IPS-18c (cell line): ENCODE measurements around the gene CTF1.
"Not testable (repeated sequence)": the region's sequence is repeated elsewhere in the genome, so short reads cannot be mapped to it uniquely, and the experiment has no call there.

Source experiments
- H3K4me3 ChIP-seq: 2 replicates; pipeline ENCODE4 v1.7.0; 2013; ENCODE audit warnings: low read depth, mild to moderate bottlenecking, low read length, moderate library complexity; ENCODE audit not compliant: insufficient read depth
- H3K9me3 ChIP-seq: one replicate; pipeline ENCODE4 v1.6.1; 2013; ENCODE audit warnings: mild to moderate bottlenecking, low read length, moderate library complexity; ENCODE audit not compliant: control insufficient read depth, insufficient read depth

Gene CTF1

DNA sequence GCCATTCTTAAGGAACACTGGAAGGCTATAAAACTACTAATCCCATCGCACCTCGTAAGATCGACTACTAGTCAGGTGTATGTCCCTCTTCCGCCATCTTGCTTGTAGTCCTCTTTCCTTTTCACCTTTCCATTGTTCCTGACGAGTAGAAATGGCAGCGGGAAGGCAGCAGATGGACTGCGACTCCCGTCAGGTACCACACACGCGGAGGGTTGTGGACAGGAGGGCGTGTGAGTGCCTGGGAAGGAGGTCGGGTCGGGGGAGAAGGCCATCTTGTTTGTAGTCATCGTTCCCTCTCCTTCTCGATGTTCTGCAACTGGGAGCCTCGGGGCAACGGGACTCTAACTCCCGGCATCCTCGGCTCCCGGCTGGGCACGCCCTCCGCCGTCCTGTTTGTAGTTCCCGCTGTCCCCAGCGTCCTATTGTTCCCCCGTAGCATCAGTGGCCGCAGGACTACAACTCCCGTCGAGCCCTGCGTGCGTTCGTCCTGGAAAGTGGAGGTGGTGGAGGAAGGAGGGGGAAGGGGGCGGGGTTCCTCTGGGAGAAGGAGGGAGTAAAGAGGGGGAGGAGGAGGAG lies 26.6 kb downstream of the CTF1 start:
- H3K9me3 ChIP-seq: peaks cover 3% of the 10 kb centered on the region
- peak overlapping the region; percentile 26 for H3K4me3 ChIP-seq

DNA sequence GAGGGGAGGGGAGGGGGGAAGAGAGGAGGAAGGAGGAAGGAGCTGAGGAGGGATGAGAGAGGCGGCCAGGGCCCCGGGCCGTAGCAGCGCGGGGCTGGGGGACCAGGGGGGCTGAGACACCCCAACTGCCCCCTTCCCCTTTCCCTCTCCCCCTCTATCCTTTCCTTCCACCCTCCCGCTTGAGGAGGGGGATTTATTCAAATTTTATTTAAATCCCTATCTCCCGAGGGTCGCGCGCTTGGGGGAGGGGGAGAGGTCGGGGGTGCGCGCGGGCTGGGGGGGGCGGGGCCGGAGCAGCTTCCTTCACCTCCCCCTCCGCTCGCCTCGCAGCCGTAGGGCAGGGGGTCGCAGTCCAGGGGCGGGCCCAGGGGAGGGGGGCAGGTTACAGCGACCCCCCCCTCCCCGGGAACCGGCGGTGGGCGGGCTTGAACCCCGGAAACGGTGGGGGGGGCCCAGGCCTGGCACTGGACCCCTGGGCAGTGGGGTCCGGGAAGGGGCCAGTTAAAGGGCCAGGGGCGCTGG lies 27.2 kb downstream of the CTF1 start, which contains the start of gene FBXL19:
Gene FBXL19, plus strand, starts transcription at position 19 of the 522 bp plus-strand sequence. CDS start 2,183 bp downstream, outside the sequence.
- H3K4me3 ChIP-seq: peak within 1 kb of the TSS; percentile 90
- H3K9me3 ChIP-seq: peaks cover 3% of the 10 kb centered on the region

DNA sequence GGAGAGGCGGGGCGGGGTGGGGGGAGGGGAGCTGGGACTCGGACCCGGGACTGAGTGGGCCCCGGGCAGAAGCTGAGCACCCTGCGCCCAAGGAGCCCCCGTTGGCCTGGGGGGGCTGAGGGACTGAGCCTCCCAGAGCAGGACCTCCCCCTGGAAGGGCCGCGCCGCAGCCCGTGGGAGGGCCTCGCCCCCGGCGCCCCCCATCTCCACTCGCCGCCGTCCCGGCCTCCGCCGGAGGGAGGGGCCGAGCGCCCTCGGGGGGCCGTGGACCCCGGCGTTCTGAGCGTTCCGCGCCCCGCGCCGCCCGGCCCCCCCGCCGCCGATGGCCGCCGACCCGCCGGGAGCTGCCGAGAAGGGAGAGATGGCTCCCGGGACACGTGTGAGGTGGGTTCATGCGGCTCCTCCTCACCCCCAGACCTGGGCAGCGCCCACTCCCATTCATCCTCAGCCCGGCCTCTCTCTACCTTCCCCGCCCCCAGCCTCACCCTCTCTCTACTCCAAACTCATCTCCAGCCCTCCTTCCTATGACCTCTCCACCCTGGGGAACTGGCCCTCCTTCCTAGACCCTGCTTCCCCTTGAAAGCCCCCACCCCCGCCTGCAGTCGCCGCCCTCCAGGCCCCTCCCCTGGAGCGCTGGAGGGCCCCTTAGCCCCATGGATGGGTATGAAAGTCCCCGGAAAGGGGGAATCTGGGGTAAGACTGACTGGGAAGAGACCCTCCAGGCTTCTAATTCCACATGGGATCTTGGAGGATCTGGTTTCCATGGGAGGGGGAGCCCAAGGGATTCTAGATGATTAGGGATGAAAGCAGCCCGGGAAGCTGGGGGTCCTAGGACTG lies 27.9 kb downstream of the CTF1 start:
- H3K9me3 ChIP-seq: peaks cover 3% of the 10 kb centered on the region
- peak overlapping the region; percentile 52 for H3K4me3 ChIP-seq

DNA sequence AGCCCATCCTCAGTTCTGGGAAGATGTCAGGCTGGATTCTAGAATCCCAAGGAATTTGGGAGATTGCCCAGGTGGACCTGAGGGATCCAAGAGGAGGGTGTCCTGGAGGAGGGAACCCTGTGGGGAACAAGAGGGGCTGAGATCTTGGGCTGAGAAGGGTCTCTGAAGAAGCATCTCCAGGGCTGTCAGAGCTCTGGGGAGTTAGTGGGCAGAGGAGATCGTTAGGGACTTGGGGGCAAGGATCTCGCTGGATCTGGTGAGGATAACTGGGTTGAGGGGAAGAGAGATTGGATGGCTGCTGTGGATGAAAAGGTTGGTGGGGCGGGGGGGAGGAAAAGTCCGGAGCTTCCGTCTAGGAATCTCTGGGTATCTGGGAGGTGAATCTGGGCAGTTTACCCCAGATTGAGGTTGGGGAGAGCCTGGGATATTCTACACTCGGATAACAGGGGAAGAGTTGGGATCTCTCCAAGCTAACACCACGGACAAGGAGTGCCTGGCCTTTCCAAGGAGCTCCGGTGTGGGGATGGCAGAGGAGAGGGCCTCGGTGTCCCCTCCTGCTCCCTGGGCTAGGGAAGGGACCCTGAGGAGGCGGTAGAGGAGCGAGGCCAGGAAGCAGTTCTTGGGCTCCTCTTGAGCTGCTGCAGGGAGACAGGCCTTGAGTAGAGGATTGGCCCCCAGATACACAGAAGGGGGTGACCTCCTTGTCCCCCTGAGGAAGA lies 28.7 kb downstream of the CTF1 start:
- Histone ChIP-seq H3K9me3 (peaks cover 3% of the 10 kb centered on the region), H3K4me3 (peak overlapping the region; percentile 52)

DNA sequence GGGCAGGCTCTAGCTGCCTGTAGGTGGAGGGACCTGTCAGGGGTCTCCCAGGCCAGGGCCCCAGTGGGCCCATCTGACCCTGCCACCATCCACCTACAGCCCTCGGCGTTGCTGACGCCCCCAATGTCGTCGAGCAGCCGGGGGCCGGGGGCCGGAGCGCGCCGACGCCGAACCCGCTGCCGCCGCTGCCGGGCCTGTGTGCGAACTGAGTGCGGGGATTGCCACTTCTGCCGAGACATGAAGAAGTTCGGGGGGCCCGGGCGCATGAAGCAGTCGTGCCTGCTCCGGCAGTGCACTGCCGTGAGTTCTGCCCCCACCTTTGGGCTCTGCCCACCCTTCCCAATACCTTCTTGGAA lies 29.2 kb downstream of the CTF1 start:
- H3K4me3 ChIP-seq: no peak overlapping the region; the same call in 1 of the 2 replicates
- H3K9me3 ChIP-seq: peaks cover 3% of the 10 kb centered on the region

DNA sequence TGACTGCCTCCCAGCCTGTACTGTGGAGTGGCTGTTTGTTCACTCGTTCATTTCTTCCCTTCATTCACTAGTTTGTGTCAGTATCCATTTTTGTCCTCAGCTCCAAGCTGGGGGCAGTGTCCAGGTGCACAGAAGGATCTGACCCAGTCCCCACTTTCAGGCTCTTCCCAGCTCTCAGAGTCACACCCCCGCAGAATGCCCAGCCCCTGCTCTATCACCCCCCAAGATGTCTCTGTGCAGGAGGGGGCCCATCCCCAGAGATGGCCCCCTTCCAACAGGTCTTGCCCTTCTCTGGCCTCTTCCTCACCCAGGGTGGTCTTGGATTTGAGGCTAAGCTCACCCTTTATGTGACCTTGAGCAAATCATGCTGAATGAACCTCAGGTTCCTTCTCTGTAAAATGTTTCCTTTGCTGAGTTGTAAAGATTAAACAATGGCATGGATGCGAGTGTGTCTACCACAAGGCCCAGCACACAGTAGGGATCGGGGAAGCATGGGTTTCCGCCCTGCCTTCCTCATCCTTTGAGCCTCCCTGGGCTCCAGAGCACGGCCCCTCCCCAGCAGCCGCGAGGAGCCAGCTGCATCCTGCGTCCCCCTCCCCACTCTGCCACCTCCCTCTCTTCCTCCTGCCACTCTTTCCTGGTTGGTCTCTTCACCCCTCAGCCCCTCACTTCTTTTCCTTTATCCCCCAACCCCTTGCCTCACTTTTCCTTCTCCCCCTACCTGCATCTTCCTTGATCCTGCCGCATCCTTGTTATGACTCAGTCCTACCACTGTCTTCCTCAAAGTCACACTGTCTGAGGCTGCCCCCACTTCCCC lies 29.8 kb downstream of the CTF1 start:
- Histone ChIP-seq H3K4me3 (no peak overlapping the region), H3K9me3 (peaks cover 3% of the 10 kb centered on the region)

DNA sequence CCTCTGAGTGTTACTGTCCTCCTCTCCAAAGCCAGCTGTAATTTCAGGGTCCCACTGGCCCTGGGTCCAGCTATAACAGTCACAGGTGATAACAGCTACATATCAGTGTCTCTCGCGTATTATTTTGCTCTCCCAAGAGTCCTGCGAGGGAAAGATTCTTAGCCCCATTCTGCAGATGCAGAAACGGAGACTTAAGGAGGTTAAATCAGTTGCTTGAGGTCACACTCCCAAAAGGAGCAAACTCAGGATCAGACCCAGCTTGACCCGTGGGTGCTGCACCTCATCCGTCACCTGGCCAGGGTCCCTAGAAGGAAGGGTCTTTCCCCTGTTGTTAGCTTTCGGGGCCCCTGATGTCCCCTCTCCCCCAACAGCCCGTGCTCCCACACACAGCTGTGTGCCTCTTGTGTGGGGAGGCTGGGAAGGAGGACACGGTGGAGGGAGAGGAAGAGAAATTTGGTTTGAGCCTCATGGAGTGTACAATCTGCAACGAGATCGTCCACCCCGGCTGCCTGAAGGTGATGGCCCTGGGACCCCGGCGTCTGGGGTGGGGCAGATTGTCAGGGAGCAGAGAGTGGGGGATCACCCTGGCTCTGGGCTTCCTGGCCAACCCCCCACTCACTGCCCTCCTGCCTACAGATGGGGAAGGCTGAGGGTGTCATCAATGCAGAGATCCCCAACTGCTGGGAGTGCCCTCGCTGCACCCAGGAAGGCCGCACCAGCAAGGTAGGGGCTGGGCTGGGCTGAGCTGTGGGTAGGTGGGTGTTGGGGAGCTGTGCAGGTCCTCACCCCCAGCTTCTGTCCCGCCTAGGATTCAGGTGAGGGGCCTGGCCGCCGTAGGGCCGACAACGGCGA lies 30.7 kb downstream of the CTF1 start:
- Histone ChIP-seq H3K4me3 (0 out of 2 replicates have a peak overlapping the region, but pooled peaks have one; percentile 11), H3K9me3 (peaks cover 3% of the 10 kb centered on the region)

DNA sequence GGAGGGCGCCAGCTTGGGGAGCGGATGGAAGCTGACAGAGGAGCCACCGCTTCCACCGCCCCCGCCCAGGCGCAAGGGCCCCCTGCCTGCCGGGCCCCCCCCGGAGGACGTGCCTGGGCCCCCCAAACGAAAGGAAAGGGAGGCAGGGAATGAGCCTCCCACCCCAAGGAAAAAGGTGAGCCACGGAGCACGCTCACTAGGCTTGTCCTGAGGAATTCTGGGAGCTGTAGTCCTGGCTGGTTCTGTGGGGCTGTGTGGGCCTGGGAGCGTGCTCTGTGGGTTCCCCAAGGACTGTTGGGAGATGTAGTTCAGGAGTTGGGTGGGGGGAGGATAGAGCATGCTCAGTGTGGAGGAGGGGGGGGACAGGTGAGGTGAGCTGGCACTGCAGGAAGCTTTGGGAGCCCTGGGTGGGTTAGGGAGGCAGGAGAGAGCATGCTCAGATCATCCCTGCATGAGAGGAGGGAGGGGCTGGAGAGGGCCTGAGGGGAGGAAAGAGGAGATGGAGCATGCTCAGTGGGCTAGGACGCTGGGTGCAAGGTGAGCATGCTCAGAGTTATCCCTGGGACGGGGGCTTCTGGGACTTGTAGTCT lies 31.5 kb downstream of the CTF1 start:
- Histone ChIP-seq H3K9me3 (peaks cover 3% of the 10 kb centered on the region), H3K4me3 (0 out of 2 replicates have a peak overlapping the region, but pooled peaks have one; percentile 11)

DNA sequence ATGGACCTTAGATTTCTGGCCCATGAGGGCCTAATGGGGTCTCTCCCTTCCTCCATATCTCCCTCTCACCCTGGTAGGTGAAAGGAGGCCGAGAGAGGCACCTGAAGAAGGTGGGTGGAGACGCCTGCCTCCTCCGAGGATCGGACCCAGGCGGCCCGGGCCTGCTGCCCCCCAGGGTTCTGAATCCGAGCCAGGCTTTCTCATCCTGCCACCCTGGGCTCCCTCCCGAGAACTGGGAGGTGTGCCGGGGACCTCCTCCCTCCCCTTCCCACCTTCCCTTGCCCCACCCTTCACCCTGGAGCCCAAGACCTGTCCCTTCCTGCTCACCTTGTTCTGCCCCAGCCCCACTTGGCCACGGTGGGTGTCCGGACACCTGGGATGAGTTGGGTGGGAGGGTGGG lies 32.0 kb downstream of the CTF1 start:
- peaks cover 3% of the 10 kb centered on the region for H3K9me3 ChIP-seq
- H3K4me3 ChIP-seq: no peak overlapping the region

DNA sequence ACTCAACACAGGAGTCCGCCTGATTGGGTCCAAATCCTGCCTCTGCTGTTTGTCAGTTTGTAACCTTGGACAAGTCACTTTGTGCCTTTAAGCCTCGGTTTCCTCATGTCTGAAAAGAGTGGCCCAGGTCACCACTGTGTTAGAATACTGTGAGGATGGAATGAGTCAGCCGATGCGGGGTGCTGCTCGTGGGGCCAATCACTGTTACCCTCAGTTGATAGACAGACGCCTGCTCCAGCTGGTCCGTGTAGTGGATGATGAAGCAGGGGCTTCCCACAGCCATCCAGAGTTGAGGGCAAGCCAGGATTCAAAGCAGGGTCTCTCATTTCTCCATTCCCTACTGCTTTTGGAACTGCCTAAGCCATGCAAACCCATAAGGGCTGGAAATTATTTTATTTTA lies 32.8 kb downstream of the CTF1 start:
- Histone ChIP-seq H3K9me3 (peaks cover 3% of the 10 kb centered on the region), H3K4me3 (no peak overlapping the region)

DNA sequence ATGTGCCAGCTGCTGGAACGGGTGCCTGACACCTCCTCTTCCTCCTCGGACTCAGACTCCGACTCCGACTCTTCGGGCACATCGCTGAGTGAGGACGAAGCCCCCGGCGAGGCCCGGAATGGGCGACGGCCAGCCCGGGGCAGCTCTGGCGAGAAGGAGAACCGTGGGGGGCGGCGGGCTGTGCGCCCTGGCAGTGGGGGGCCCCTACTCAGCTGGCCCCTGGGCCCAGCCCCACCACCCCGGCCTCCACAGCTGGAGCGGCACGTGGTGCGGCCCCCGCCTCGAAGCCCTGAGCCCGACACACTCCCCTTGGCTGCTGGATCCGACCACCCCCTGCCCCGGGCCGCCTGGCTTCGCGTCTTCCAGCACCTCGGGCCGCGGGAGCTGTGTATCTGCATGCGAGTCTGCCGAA lies 33.8 kb downstream of the CTF1 start:
- Histone ChIP-seq H3K4me3 (no peak overlapping the region), H3K9me3 (peaks cover 3% of the 10 kb centered on the region)

DNA sequence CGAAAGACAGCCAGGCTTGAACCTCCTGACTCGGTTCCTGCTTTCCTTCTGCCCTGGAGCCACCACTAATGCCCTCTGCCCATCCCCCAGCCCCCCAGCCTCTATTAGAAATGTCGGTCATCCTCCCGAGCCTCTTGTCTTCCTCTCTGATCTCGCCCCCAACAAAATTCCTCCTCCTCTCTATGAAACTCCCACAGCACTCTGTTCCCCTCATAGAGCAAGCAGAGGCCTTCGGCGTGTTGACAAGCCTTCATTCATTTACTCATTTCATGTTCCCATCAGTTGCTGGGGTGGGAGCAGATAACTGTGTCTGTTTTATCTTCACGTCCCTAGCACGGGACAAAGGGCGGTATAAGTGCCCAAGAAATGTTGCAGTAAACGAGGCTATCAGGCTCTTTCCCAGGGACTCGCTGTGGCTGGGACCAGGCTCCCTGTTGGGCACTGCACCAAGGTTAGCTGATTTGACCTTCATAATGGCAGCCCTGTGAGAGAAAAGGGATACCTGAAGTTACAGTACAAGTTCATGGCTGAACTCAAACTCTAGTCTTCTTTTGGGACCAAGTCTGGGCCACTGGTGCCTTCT lies 34.7 kb downstream of the CTF1 start:
- Histone ChIP-seq H3K4me3 (no peak overlapping the region), H3K9me3 (peaks cover 3% of the 10 kb centered on the region)

DNA sequence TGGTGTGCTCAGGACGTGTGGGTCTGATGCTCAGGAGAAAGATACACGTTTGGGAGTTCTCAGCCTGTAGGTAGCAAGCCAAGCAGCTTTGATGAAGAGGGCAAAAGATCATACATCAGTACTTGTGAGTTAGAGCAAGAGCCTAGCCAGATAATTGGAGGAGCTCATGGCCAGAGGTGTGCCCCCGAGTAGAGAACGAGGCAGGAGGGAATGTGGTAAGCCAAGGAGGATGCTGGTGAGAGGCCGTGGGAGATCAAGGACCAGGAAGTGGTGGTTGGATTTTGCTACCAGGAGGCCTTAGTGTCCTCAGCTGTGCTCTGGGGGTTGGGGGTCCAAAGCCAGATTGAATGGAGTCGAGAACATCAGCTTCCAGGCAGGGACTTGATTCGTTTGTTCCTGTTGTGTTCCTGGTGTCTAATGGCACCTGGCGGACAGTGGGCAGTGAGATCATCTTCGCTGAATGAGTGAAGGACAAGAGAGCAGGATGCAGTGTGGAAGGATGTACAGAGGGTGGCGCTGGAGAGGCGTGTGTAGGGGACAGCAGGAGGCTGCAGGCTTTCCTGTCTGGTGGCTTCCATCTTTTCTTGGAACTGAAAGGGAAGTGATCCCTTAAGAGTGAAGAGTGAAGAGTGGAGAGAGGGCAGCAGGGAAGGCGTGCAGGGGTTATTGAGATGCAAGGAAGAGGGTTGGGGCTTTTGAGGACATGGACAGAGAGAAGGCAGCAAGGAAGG lies 38.6 kb downstream of the CTF1 start:
- H3K4me3 ChIP-seq: no peak overlapping the region
- H3K9me3 ChIP-seq: no peaks in the 10 kb centered on the region

DNA sequence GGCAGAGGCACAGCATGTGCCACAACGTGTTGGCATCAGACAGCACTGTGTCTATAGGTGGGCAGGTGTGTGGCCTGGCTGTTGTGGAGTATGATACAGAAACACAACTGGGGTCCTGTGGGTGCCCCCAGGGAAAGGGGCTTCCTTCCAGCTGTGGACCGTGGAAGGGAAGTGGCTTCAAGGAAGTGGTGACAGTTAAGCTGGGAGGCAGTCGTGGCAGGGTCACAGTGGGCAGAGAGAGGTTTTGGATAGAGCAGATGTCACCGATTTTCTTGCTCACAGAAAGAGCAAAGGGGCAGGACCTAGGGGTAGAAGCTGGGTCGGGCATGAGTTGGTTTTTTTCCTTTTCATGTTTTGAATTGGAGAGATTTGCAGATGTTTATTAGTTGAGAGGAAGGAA lies 41.3 kb downstream of the CTF1 start:
- Histone ChIP-seq H3K4me3 (no peak overlapping the region), H3K9me3 (no peaks in the 10 kb centered on the region)

DNA sequence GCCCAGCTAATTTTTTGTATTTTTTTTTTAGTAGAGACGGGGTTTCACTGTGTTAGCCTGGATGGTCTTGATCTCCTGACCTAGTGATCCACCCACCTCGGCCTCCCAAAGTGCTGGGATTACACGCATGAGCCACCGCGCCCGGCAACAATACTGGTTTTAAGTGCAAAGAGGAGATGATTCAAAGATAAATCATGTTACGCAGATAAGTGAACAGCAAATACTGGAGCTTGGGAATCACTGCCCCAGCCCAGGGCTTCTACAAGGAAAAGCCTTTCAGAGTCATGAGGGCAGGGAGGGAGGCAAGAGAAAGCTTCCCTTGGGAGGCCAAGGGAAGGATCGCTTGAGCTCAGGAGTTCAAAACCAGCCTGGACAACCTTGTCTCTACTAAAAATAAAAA lies 43.2 kb downstream of the CTF1 start:
- H3K9me3 ChIP-seq, H3K4me3 ChIP-seq: not testable (repeated sequence)
